ENCODE measurements around the gene PDE1C.

GRCh38 chr7:32049599-32049998, 20.6 kb downstream of the PDE1C start:
- no peak for TF ChIP-seq EZH2 (IDR thresholded peaks at IDR 0.05; ENCODE audit: borderline replicate concordance, low read depth, low read length, poor library complexity, severe bottlenecking)
- TF ChIP-seq CTCF (conservative IDR thresholded peaks at IDR 0.05; ENCODE audit: low read depth, low read length) = no peak

All from A673 (cell line).